ENCODE results near the gene PRRC2B.
"Not testable (repeated sequence)": the region's sequence is repeated elsewhere in the genome, so short reads cannot be mapped to it uniquely, and the experiment has no call there.

Gene PRRC2B

GRCh38 chr9:131539223-131539923 is 145.5 kb downstream of the PRRC2B start:
- H3K4me1 ChIP-seq (ENCODE audit: control insufficient read depth, insufficient read depth, low read length), result no peaks in the 10 kb centered on the region

GRCh38 chr9:131543141-131543540 is 149.3 kb downstream of the PRRC2B start:
- no peak overlapping the region for H3K27ac ChIP-seq (ENCODE audit: low read depth, low read length)
- H3K4me3 ChIP-seq (ENCODE audit: low read length), result no peak overlapping the region
- peaks cover 7% of the 10 kb centered on the region for H3K27me3 ChIP-seq (ENCODE audit: control insufficient read depth, insufficient read depth, low read length)
- no peaks in the 10 kb centered on the region for H3K36me3 ChIP-seq (ENCODE audit: control insufficient read depth, insufficient read depth, low read length)
- no peaks in the 10 kb centered on the region for H3K4me1 ChIP-seq (ENCODE audit: control insufficient read depth, insufficient read depth, low read length)
- no peak overlapping the region for H3K9ac ChIP-seq (ENCODE audit: low read length)

More at GRCh38 chr9:131539223-131539923, 145.5 kb downstream of the PRRC2B start:
- H3K4me3 ChIP-seq (ENCODE audit: low read length), result no peak overlapping the region
- no peak overlapping the region for H3K27ac ChIP-seq (ENCODE audit: low read depth, low read length)
- H3K9ac ChIP-seq (ENCODE audit: low read length), result no peak overlapping the region
- no peaks in the 10 kb centered on the region for H3K36me3 ChIP-seq (ENCODE audit: control insufficient read depth, insufficient read depth, low read length)
- peaks cover under 1% of the 10 kb centered on the region for H3K27me3 ChIP-seq (ENCODE audit: control insufficient read depth, insufficient read depth, low read length)

- H3K36me3 ChIP-seq (ENCODE audit: control insufficient read depth, insufficient read depth, low read length), result no peaks in the 10 kb centered on the region
- peak within 1 kb of the TSS; percentile 37 for H3K4me3 ChIP-seq (ENCODE audit: low read length)
- H3K4me1 ChIP-seq (ENCODE audit: control insufficient read depth, insufficient read depth, low read length), result no peaks in the 10 kb centered on the region
- H3K9ac ChIP-seq (ENCODE audit: low read length), result no peak within 1 kb of the TSS
- peaks cover 7% of the 10 kb centered on the region for H3K27me3 ChIP-seq (ENCODE audit: control insufficient read depth, insufficient read depth, low read length)
- H3K27ac ChIP-seq (ENCODE audit: low read depth, low read length), result no peak within 1 kb of the TSS
These were observed 151.3 kb downstream of the PRRC2B start, which contains the start of gene PRRT1B for GRCh38 chr9:131545003-131545785. Gene PRRT1B (plus strand): TSS chr9:131545523. CDS start chr9:131545616, 93 bp downstream.

GRCh38 chr9:131545786-131546335 is 152.0 kb downstream of the PRRC2B start:
- peaks cover 7% of the 10 kb centered on the region for H3K27me3 ChIP-seq (ENCODE audit: control insufficient read depth, insufficient read depth, low read length)
- H3K9ac ChIP-seq (ENCODE audit: low read length), result no peak overlapping the region
- H3K4me1 ChIP-seq (ENCODE audit: control insufficient read depth, insufficient read depth, low read length), result no peaks in the 10 kb centered on the region
- peak overlapping the region; percentile 37 for H3K4me3 ChIP-seq (ENCODE audit: low read length)
- no peak overlapping the region for H3K27ac ChIP-seq (ENCODE audit: low read depth, low read length)
- no peaks in the 10 kb centered on the region for H3K36me3 ChIP-seq (ENCODE audit: control insufficient read depth, insufficient read depth, low read length)

- Histone ChIP-seq H3K27ac (ENCODE audit: low read depth, low read length) (no peak overlapping the region), H3K4me3 (ENCODE audit: low read length) (peak overlapping the region; percentile 44), H3K27me3 (ENCODE audit: control insufficient read depth, insufficient read depth, low read length) (peaks cover 7% of the 10 kb centered on the region), H3K4me1 (ENCODE audit: control insufficient read depth, insufficient read depth, low read length) (no peaks in the 10 kb centered on the region), H3K9ac (ENCODE audit: low read length) (no peak overlapping the region), H3K36me3 (ENCODE audit: control insufficient read depth, insufficient read depth, low read length) (no peaks in the 10 kb centered on the region)
These were observed 152.6 kb downstream of the PRRC2B start for GRCh38 chr9:131546336-131547084.

DNA sequence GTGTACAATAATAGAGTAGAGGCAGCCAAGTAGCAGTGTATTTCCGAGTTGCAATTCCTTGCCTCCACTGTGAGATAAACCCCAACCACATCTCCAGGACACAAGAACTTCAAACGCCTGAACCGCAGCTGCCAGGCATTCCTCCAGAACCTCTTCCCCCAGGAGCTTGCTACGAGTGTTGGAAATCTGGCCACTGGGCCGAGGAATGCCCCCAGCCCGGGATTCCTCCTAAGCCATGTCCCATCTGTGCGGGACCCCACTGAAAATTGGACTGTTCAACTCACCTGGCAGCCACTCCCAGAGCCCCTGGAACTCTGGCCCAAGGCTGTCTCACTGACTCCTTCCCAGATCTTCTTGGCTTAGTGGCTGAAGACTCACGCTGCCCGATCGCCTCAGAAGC is 155.3 kb downstream of the PRRC2B start:
- H3K27me3 ChIP-seq (ENCODE audit: control insufficient read depth, insufficient read depth, low read length); H3K36me3 ChIP-seq (ENCODE audit: control insufficient read depth, insufficient read depth, low read length); H3K4me1 ChIP-seq (ENCODE audit: control insufficient read depth, insufficient read depth, low read length); H3K9ac ChIP-seq (ENCODE audit: low read length); H3K4me3 ChIP-seq (ENCODE audit: low read length); H3K27ac ChIP-seq (ENCODE audit: low read depth, low read length): not testable (repeated sequence)

Data from rectal smooth muscle tissue (tissue), 1 donor.